Measurements from ENCODE around the gene CACHD1.
"Not testable (repeated sequence)": the region's sequence is repeated elsewhere in the genome, so short reads cannot be mapped to it uniquely, and the experiment has no call there.

CACHD1 gene

GRCh38 chr1:64696879-64697278 is 226.9 kb downstream of the CACHD1 start:
- no peak for DNase-seq (ENCODE audit: low read depth in 2 of 2)

GRCh38 chr1:64699327-64699726 is 229.4 kb downstream of the CACHD1 start:
- no peak for DNase-seq (ENCODE audit: low read depth in 2 of 2)

GRCh38 chr1:64701071-64701470 is 231.1 kb downstream of the CACHD1 start:
- DNase-seq (ENCODE audit: low read depth in 2 of 2): no peak

- DNase-seq (ENCODE audit: low read depth in 2 of 2): no peak
Observed at GRCh38 chr1:64701886-64702285, 232.0 kb downstream of the CACHD1 start.

GRCh38 chr1:64702670-64703069 is 232.7 kb downstream of the CACHD1 start:
- not testable (repeated sequence) for DNase-seq (ENCODE audit: low read depth in 2 of 2)

- DNase-seq (ENCODE audit: low read depth in 2 of 2): no peak
Observed at GRCh38 chr1:64703600-64703999, 233.7 kb downstream of the CACHD1 start.

- DNase-seq (ENCODE audit: low read depth in 2 of 2): no peak
Observed at GRCh38 chr1:64705591-64705990, 235.7 kb downstream of the CACHD1 start.

- no peak for DNase-seq (ENCODE audit: low read depth in 2 of 2)
Observed at GRCh38 chr1:64711266-64711665, 241.3 kb downstream of the CACHD1 start.

GRCh38 chr1:64712049-64712448 is 242.1 kb downstream of the CACHD1 start:
- no peak for DNase-seq (ENCODE audit: low read depth in 2 of 2)

- no peak for DNase-seq (ENCODE audit: low read depth in 2 of 2)
Observed at GRCh38 chr1:64715186-64715585, 245.3 kb downstream of the CACHD1 start.

- DNase-seq (ENCODE audit: low read depth in 2 of 2): no peak
Observed at GRCh38 chr1:64721135-64721534, 251.2 kb downstream of the CACHD1 start.

GRCh38 chr1:64721576-64722145 is 251.7 kb downstream of the CACHD1 start:
- DNase-seq (ENCODE audit: low read depth in 2 of 2): no peak

- no peak for DNase-seq (ENCODE audit: low read depth in 2 of 2)
Observed at GRCh38 chr1:64727861-64728260, 257.9 kb downstream of the CACHD1 start.

GRCh38 chr1:64733581-64734286 is 263.8 kb downstream of the CACHD1 start:
- no peak for DNase-seq (ENCODE audit: low read depth in 2 of 2)

- no peak for DNase-seq (ENCODE audit: low read depth in 2 of 2)
Observed at GRCh38 chr1:64734287-64734652, 264.3 kb downstream of the CACHD1 start.

GRCh38 chr1:64740687-64741086 is 270.8 kb downstream of the CACHD1 start:
- not testable (repeated sequence) for DNase-seq (ENCODE audit: low read depth in 2 of 2)
